GM19023 (cell line): ENCODE results near the gene ZNF160.
"Not testable (repeated sequence)": the region's sequence is repeated elsewhere in the genome, so short reads cannot be mapped to it uniquely, and the experiment has no call there.

Experiments used
- ATAC-seq: cut with Tn5 transposase; IDR thresholded peaks from one replicate; pipeline ENCODE4 v1.9.1; 2021; ENCODE audit warnings: mild to moderate bottlenecking, moderate library complexity; ENCODE audit not compliant: unreplicated experiment

The ZNF160 gene

DNA sequence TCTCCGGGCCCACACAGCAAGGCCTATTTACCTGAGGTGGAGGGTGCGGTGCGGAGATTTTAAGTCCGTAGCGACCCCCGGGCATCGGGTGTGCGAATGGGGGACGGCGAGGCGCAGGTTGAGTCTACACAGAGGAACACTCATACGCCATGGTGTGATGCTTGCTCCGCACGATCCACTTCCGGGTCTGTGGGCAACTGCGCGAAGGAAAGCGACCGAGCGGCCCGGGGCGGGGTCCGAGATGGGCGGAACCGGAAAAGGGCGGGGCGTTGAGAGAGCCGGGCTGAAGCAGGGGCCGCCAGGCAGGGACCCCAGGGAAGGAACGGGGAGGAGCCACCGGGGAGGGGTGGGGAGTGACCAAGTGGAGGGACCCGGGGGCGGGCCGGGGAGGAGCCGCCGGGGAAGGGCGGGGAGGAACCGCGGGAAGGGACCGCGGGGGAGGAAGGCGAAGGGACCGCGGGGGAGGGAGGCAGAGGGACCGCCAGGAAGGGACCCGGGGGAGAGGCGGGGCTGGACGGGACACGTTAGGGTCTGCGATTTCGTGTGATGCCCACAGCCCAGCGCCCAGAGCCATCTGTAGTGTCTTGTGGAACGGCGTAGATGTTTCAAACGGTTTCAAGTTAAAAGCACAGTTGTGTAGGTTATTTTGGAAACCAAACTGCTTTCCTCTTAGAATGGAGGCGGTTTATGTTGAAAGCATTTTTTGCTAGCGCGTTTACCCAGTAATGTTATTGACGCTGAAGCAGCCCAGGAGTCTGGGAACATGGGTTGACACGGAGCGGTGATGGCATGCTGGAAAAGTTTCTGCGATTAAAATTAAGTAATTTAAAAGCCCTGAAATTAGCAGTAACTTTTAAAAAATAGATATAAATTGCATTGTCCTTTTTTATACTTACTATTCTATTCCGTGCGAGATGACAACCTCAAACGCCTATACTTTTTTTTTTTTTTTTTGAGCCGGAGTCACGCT, at the start of gene ZNF160:
Gene ZNF160, minus strand, starts transcription at position 189 of the 970 bp plus-strand sequence. CDS start 17,146 bp downstream, outside the sequence.
- ATAC-seq, result peak; percentile 95

DNA sequence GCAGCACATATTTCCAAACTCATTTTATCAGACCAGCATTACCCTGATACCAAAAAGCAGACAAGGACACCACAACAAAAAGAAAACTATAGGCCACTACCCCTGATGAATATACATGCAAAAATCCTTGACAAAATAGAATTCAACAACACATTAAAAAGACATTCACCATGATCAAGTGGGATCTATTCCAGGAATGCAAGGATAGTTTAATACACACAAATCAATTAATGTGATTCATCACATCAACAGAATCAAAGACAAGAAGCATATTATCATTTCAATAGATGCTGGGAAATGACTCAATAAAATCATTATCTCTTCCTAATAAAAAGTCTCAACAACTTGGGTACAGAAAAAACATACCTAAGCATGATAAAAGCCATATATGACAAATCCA, 44.4 kb upstream of the ZNF160 start:
- no peak for ATAC-seq

DNA sequence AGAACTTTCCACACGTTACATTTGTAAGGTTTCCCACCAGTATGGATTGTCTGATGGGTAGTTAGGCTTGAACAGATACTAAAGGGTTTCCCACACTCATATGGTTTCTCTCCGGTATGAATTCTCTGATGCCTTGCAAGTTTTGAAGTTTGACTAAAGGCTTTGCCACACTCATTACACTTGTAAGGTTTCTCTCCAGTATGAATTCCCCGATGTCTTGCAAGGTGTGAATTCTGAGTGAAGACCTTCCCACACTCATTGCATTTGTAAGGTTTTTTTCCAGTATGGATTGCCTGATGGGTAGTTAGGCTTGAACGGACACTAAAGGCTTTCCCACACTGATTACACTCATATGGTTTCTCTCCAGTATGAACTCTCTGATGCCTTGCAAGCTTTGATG, 37.1 kb upstream of the ZNF160 start:
- ATAC-seq, result no peak

DNA sequence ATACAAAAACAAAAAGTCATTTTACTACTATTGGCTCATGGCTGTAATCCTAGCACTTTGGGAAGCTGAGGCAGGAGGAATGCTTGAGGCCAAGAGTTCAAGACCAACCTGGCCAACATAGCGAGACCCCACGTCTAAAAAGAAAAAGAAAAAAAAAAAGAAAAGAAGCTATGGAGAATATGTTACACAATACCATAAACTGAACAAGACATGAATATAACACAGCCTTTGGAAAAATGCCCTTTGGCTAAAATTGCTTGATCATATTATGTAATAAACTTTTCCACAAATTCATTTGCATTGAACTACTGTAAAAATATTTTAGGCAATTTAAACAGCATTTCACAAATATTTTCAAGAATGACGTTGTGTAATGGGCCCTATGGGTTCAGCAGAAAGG, 33.2 kb upstream of the ZNF160 start:
- no peak for ATAC-seq

DNA sequence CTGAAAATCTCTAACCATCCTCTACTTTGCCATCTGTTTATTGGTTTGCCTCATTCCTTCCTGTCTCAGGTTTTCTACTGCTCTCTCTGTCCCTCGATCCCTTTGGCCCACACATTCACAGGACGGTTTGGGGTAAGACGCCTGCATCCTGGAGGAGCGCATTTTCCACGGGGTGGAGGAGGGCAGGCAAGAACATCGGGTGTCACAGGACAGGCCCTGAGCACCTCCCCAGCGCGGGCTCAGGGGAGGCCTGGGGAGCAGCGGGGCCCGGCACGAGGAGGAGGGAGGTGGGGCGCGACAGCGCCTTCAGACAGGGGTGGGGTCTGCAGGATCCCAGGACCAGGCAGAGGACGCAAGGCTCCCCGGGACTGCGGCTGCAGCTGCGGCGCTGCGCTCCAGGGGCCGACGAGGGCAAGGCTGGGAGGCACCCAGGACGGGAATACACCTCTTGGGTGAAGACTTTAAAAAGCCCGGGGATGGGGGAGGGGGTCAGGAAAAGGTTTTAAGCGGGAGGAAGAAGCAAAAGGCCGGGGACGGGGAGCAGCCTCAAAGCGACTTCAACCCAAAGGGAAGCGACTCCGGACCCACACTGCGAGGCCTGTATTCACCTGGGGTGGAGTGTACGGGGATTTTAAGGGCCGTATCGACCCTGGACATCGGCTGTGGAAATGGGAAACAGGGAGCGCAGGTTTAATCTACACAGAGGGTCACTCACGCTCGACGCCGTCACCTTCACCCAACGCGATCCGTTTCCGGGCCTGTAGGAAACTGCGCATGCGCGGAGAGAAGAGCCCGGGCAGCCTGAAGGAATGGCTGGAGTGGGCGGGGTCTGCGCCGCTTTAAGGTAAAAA, 29.1 kb upstream of the ZNF160 start, which contains the start of gene ZNF415:
Gene ZNF415, minus strand, starts transcription at position 770 of the 851 bp plus-strand sequence. CDS start 10,234 bp downstream, outside the sequence.
- no peak for ATAC-seq

DNA sequence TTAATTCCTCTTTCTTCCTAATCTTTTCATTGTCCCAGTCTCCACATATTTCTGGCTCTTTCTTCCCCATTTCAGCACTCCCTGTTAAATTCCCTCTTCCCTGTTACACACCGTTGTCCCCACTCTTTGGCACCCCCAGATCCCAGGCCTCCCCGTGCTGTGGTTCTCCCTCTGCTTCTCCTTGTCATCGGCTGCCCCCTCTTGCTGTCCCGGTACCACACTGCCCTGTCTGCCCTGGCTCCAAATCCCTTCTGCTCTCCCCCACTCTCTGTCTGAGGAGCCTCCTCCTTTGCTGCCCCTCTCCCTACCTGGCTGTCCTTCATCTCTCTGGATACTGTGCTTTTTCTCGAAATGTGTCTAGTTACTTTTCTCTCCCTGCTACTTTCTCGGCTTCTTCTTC, 28.5 kb upstream of the ZNF160 start:
- ATAC-seq, result no peak

DNA sequence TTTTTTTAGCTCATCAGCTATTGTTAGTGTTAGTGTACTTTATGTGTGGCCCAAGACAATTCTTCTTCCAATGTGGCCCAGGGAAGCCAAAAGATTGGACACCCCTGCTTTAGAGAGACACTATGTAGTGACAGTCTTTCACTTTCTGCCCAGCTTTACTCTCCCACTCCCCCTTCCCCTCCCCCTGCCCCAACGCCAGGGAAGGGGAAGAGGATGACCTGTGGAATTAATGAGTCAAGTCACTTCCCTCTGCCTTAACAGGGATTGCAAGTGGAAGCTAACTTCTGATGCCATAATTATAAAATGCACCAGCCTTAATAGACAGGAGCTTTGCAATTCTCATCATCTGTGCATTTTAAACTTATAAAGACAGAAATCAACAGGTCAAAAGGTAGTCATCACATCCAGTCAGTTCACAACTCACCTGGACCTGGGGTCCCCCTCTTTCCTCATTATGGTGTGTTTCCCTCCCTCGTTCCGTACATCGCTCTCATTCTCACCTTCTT, 27.9 kb upstream of the ZNF160 start:
- ATAC-seq, result no peak

DNA sequence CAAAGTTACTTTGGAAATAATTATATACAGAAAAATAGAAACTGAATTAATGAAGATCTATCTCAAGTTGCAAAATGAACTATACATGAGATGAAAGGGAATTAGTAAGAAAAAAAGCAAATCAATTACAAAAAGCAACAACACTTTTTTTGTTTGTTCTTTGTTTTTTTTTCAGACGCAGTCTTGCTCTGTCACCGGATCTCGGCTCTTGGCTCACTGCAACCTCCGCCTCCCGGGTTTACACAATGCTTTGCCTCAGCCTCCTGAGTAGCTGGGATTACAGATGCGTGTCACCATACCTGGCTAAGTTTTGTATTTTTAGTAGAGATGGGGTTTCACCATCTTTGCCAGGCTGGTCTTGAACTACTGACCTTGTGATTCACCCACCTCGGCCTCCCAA, 27.3 kb upstream of the ZNF160 start:
- no peak for ATAC-seq

DNA sequence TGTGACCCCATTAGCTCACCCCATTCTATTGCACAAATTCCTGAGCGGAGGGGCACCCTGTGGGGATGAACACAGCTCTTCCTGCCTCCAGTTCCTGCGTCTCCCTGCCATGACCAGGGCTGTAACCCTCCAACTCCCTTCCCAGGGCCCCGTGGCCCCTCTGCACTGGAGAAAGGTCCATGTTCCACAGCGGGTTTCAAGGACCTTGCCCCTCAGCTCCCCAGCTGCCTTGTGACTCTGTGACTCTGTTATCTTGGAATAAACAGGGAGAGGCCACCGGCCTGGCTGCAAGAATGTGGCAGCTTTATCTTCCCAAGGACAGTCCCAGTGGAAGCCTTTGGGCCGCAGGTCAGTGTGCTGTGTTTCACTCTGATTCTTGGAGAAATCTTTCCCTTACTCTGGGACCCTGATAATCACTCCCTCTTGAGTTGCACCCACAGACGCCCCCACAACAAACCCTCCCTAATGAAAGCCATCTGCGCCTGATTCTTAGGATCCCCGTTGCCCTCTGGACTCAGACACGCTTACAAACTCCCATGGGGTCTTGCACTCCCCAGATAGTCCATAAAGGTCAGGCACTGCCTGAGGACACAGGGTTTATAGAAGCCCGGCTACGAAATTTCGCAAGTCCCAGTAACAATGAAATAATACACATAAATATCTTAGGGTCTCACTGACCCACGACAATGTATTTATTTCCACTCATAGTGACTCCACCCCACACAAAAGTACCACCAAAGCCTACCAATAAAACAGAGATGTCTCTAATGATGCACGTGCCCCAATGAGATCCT, 23.7 kb upstream of the ZNF160 start:
- not testable (repeated sequence) for ATAC-seq

DNA sequence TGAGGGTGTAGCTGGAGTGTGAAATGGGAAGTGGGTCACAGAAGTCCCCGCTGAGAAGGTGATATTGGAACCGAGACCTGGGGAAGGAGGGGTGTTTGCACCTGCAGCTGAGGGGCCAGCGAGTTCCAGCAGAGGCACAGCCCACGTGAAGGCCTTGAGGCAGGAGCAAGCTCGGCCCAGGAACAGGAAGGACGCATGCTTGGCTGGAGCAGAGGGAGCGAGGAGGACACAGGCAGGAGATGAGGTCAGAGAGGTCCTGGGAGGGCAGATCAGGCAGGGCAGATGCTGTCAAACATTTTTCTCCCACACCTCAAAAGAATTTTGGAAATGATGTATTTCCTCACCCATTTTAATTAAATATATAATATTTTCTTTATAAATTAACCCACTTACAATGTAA, 20.2 kb upstream of the ZNF160 start:
- no peak for ATAC-seq

DNA sequence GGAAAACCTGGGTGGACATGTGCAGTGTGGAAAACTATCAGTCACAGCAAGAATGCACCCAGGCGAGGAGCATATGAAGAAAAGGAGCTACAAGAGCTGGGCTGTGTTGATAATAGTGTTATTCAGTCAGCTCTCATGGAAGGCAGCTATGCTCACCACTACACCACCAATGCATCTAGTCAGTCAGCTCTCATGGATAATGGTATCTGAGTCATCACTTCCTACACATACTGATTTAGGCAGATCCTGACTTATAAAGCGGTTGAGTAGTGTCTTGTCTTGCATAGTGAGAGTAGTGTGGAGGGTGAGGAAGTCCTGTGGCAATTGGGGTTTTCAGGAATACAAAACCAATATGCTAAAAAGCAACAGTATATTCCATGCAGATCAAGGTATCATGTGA, 9.1 kb upstream of the ZNF160 start:
- no peak for ATAC-seq

DNA sequence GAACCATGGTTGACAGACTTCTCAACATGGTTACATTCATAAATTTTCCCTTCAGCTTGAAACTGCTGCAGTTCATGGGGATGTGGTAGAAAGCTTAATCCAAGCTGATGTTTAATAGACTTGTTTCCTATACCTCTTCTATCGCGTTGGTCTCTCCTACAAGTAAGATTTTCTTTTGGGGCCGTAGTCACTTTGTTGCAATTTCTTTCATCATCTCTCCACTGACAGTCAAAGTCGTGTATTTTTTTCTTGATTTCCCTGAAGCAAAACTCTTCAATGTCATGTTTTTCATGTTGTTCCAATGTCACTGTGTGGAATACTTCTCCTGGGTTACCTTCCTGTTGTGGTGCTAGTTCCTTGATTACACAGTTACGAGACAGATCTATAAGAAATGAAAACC, 6.3 kb upstream of the ZNF160 start:
- no peak for ATAC-seq

DNA sequence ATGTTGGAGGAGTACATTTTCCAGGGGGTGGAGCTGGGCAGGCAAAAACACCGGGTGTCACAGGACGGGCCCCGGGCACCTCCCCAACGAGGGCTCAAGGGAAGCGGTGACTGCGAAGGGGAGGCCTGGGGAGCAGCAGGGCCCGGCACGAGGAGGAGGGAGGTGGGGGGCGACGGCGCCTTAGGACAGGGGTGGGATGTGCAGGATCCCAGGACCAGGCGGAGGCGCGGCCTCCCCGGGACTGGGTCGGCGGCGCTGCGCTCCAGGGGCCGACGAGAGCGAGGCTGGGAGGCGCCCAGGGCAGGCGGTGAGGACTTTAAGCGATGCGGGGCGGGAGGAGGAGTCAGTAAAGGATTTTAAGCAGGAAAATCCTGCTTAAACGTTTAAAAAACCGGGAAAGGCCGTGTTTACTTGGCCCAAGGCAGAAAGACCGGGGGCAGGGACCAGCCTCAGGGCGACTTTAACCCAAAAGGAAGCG, 427 bp downstream of the ZNF160 start:
- ATAC-seq, result peak; percentile 33

DNA sequence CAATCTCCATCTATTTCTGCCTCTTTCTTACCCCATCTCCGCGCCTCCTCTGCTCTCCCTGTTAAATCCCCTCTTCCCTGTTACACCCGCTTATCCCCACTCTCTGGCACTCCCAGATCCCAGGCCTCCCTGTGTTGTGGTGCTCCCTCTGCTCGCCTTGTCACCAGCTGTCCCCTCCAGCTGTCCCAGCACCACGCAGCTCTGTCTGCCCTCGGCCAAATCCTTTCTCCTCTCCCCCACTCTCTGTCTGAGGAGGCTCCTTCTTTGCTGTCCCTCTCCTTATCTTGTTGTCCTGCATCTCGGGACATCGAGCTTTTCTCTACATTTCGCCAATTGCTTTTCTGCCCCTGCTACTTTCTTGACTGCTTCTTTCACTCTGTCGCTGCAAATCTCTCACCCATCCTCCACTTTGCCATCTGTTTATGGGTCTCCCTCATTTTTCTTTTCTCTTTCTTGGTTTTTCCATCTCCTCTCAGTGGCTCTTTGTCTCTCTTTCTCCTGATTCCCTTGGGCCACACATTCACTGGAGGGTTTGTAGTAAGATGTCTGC, 941 bp downstream of the ZNF160 start:
- no peak for ATAC-seq

DNA sequence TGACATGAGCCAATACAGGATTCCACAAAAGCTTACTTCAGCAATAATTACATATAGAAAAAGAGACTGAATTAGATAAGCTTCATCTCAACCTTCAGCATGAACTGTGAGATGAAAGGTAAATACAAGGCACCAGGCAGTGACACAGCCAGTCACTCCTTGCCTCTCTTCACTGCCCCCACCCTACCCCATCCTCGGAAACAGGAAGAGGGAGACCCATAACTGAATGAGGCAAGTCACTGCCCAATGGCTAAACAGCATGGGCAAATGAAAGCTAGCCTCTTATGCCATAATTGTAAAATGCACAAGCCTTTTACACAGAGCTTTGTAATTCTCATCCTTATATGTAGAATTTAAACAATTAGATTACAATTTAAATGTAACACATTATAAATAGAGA, 1.7 kb downstream of the ZNF160 start:
- no peak for ATAC-seq

DNA sequence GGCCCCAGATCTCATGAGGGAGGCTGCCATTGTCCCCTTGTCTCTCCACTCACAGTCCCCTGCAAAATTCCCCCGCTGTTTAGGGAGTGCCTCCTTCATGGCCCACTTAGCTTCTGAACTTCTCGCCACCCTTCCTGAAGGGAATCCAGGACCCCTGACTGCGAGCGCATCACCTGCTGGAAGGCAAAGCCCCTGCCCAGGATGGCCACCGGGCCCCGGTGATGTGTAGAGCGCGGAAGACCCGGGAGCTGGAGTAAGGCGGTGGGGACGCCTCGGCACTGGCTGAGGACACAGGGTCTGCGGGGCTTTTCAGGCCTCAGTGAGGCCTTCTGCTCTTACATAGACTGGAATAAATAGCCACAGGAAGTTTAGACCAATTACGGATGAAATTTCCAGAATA, 4.7 kb downstream of the ZNF160 start:
- not testable (repeated sequence) for ATAC-seq

DNA sequence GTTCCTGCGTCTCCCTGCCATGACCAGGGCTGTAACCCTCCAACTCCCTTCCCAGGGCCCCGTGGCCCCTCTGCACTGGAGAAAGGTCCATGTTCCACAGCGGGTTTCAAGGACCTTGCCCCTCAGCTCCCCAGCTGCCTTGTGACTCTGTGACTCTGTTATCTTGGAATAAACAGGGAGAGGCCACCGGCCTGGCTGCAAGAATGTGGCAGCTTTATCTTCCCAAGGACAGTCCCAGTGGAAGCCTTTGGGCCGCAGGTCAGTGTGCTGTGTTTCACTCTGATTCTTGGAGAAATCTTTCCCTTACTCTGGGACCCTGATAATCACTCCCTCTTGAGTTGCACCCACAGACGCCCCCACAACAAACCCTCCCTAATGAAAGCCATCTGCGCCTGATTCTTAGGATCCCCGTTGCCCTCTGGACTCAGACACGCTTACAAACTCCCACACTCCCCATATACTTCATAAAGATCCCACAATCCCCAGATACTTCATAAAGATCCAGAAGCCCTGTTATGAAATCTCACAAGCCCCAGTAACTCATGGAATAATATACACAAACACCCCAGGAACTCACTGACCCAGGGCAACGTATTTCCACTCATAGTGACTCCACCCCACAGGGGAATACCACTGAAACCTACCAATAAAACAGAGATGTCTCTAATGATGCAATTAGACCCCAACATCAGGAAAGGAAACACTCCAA, 6.1 kb downstream of the ZNF160 start:
- not testable (repeated sequence) for ATAC-seq

DNA sequence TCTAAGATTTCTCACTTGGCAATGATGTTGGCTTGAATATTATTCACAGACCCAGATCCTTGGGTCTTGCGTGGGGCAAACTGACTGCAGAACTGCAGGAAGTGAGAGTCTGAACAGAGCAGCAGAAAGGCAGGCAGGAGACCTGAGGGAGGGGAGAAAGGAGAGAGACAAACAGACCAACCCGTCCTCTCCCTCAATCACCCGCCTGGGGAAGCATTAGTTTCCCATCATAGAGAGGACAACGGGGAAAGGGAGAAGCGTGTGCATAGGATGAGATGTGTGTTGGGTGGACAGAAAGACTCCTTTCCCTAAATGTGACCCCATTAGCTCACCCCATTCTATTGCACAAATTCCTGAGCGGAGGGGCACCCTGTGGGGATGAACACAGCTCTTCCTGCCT, 6.6 kb downstream of the ZNF160 start:
- ATAC-seq, result not testable (repeated sequence)

DNA sequence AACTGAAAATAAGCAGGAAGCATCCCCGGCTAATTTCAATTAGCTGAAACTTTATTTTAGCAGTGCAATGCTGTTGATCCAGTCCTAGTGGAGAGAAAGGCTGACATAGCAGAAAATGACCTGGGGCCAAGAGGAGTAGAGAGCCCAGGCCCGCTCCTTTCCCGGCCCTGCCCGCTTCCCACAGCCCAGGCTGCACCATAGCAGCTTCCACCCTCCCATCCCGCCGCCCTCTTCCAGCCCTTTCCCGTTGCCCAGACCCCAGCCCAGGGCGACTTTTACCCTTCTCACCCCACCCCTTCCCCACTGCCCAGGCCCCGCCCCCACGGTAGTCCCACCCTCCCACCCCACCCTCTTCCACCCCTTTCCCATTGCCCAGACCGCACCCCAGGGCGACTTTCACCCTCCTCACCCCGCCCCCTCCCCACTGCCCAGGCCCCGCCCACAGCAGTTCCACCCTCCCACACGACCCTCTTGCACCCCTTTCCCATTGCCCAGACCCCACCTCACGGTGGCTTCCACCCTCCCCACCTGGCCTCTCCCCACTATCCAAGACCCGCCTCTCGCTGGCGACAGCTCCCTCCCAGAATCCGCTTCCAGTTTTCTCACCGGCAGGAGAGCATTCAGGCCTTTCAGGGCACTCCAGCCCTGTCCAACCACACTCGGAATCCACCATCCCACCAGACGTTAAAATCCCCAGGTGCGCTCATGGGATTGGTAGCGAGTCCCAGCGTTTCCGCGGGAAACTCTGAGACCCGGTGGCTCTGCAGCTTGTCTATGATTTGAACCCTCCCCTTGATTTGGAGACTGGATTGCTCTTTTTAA, 8.3 kb downstream of the ZNF160 start:
- no peak for ATAC-seq
